ENCODE data around the gene SPCS2.

SPCS2 gene

GRCh38 chr11:74970852-74971395 lies 21.9 kb downstream of the SPCS2 start:
- DNase-seq (ENCODE audit: extremely low spot score), result no peak
- ChIA-PET CTCF (interaction anchor here (1.0 to 2.3 kb wide), 2 partner anchors 11 to 40 kb away, joined by 3 to 9 read pairs; no protein-coding TSS in a partner anchor), POLR2A (no interaction called here)
- TF ChIP-seq CTCF (IDR thresholded peaks at IDR 0.05; ENCODE audit: control extremely low read depth, extremely low read depth, low read depth, missing control alignments), result no peak

- POLR2A ChIA-PET, result no interaction called here
- no peak for DNase-seq (ENCODE audit: extremely low spot score)
- CTCF ChIA-PET, result interaction anchor here (1.0 to 1.8 kb wide), 5 partner anchors 9 to 38 kb away, joined by 3 to 10 read pairs (median 4); no protein-coding TSS in a partner anchor
- TF ChIP-seq CTCF (IDR thresholded peaks at IDR 0.05; ENCODE audit: control extremely low read depth, extremely low read depth, low read depth, missing control alignments), result no peak
These were observed 22.4 kb downstream of the SPCS2 start for GRCh38 chr11:74971424-74971823.

- CTCF ChIA-PET, result interaction anchor here (1.1 to 1.6 kb wide), 3 partner anchors 11 to 49 kb away, joined by 3 to 5 read pairs (median 4); partner anchors contain the start of gene NEU3
- POLR2A ChIA-PET, result no interaction called here
- TF ChIP-seq CTCF (IDR thresholded peaks at IDR 0.05; ENCODE audit: control extremely low read depth, extremely low read depth, low read depth, missing control alignments), result no peak
- no peak for DNase-seq (ENCODE audit: extremely low spot score)
These were observed 29.0 kb downstream of the SPCS2 start for GRCh38 chr11:74978041-74978440.

- no peak for TF ChIP-seq CTCF (IDR thresholded peaks at IDR 0.05; ENCODE audit: control extremely low read depth, extremely low read depth, low read depth, missing control alignments)
- CTCF ChIA-PET, result interaction anchor here (1.8 kb wide), 1 partner anchor 42 kb away, joined by 4 read pairs; no protein-coding TSS in a partner anchor
- DNase-seq (ENCODE audit: extremely low spot score), result no peak
- POLR2A ChIA-PET, result no interaction called here
These were observed 31.6 kb downstream of the SPCS2 start for GRCh38 chr11:74980634-74981033.

GRCh38 chr11:74981888-74982287 lies 32.8 kb downstream of the SPCS2 start:
- DNase-seq (ENCODE audit: extremely low spot score), result no peak
- ChIA-PET CTCF (interaction anchor here (0.8 to 2.4 kb wide), 4 partner anchors 10 to 52 kb away, joined by 4 to 6 read pairs (median 4); no protein-coding TSS in a partner anchor), POLR2A (no interaction called here)

GRCh38 chr11:74984070-74984469 lies 35.0 kb downstream of the SPCS2 start:
- no peak for TF ChIP-seq CTCF (IDR thresholded peaks at IDR 0.05; ENCODE audit: control extremely low read depth, extremely low read depth, low read depth, missing control alignments)
- POLR2A ChIA-PET, result no interaction called here
- CTCF ChIA-PET, result interaction anchor here (1.0 kb wide), 1 partner anchor 27 kb away, joined by 3 read pairs; no protein-coding TSS in a partner anchor
- no peak for DNase-seq (ENCODE audit: extremely low spot score)

More at GRCh38 chr11:74981888-74982287, 32.8 kb downstream of the SPCS2 start:
- no peak for TF ChIP-seq CTCF (IDR thresholded peaks at IDR 0.05; ENCODE audit: control extremely low read depth, extremely low read depth, low read depth, missing control alignments)

Measured in GM10248 (cell line).